Calu3 (cell line): ENCODE data around the gene PSMD6. TPM values are rescaled to one million over a fixed set of nuclear protein-coding genes. Genes with fewer than 3 reads are reported as not detected.

ENCODE experiments used
- BruUV-seq: library from RNA; stranded (reverse); fragments of 400-500 nt; replicated peaks from 2 replicates; lab custom pipeline; 2021; lab: Mats Ljungman, UMichigan
- CTCF ChIA-PET: fragments of 300-600 bp; sonication (Branson Sonifier 250); formaldehyde crosslinking; loops from one replicate; lab custom pipeline; 2022; ENCODE audit warnings: antibody characterized with exemption; lab: Charles Lee
- DNase-seq: peaks from one replicate; pipeline ENCODE4 v3.0.0; 2022
- H3K27ac Mint-ChIP-seq: one replicate; pipeline ENCODE4 v1.8.0; 2022; ENCODE audit warnings: mixed read lengths; ENCODE audit not compliant: unreplicated experiment
- H3K27me3 Mint-ChIP-seq: one replicate; pipeline ENCODE4 v1.8.0; 2022; ENCODE audit warnings: mixed read lengths; ENCODE audit not compliant: unreplicated experiment
- H3K36me3 Mint-ChIP-seq: one replicate; pipeline ENCODE4 v1.8.0; 2022; ENCODE audit warnings: mild to moderate bottlenecking, moderate library complexity, mixed read lengths; ENCODE audit not compliant: insufficient read depth, unreplicated experiment
- H3K4me1 Mint-ChIP-seq: one replicate; pipeline ENCODE4 v1.8.0; 2022; ENCODE audit warnings: mild to moderate bottlenecking, low read depth, mixed read lengths; ENCODE audit not compliant: unreplicated experiment
- H3K4me3 Mint-ChIP-seq: one replicate; pipeline ENCODE4 v1.8.0; 2022; ENCODE audit warnings: mild to moderate bottlenecking, low read depth, moderate library complexity, mixed read lengths; ENCODE audit not compliant: unreplicated experiment
- H3K9me3 Mint-ChIP-seq: one replicate; pipeline ENCODE4 v1.8.0; 2022; ENCODE audit warnings: low read depth, mixed read lengths; ENCODE audit not compliant: unreplicated experiment
- intact Hi-C: fragments of 100-400 bp; cut with micrococcal nuclease; formaldehyde crosslinking; loops from one replicate; pipeline ENCODE4 v1.10.0; 2022; ENCODE audit not compliant: unreplicated experiment
- total RNA-seq: library from RNA; stranded (reverse); gene quantifications from 2 replicates; pipeline ENCODE4 v1.2.3, GENCODE V29; 2022
- TF ChIP-seq, protein P1 (sequence below): fragments of 200-600 bp; IDR thresholded peaks from one replicate; pipeline ENCODE4 v1.8.0; 2022; ENCODE audit warnings: antibody characterized with exemption; ENCODE audit not compliant: unreplicated experiment

The PSMD6 gene
- total RNA-seq, 1 experiment from 2014 or later: 73.3 TPM

DNA sequence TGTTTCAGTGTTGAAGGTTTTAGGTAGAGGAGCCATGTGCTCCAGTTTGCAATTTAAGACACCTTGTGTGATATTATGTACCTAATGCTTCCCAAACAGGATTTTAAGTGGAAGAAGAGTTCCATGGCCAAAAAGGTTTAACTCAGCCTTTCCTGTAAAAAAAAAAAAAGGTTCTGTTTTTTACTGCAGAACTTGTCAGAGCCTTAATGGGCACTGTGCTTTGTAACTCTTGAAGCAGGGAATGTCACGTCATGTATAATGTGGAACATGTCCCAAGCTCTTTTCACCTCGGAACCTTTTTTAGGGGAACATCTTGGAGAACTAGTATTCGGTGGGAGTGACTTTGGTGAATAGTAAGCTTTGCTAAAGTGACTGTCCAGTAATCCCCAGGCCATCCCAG is 31.6 kb downstream of the PSMD6 start:
- no TSS peak for BruUV-seq
- Mint-ChIP-seq H3K36me3 (peaks cover 28% of the 10 kb centered on the region), H3K4me1 (no peaks in the 10 kb centered on the region), H3K4me3 (no peak overlapping the region), H3K27ac (no peak overlapping the region), H3K27me3 (no peaks in the 10 kb centered on the region), H3K9me3 (no peaks in the 10 kb centered on the region)
- CTCF ChIA-PET: interaction anchor here (1.3 kb wide), 1 partner anchor 30 kb away, joined by 4 read pairs; no protein-coding TSS in a partner anchor
- intact Hi-C loops: loop anchor here (2.0 to 5.0 kb wide), 4 partner anchors 31 to 639 kb away; partner anchors contain the start of gene SCAANT1
- DNase-seq: no peak
- TF ChIP-seq, protein P1, sequence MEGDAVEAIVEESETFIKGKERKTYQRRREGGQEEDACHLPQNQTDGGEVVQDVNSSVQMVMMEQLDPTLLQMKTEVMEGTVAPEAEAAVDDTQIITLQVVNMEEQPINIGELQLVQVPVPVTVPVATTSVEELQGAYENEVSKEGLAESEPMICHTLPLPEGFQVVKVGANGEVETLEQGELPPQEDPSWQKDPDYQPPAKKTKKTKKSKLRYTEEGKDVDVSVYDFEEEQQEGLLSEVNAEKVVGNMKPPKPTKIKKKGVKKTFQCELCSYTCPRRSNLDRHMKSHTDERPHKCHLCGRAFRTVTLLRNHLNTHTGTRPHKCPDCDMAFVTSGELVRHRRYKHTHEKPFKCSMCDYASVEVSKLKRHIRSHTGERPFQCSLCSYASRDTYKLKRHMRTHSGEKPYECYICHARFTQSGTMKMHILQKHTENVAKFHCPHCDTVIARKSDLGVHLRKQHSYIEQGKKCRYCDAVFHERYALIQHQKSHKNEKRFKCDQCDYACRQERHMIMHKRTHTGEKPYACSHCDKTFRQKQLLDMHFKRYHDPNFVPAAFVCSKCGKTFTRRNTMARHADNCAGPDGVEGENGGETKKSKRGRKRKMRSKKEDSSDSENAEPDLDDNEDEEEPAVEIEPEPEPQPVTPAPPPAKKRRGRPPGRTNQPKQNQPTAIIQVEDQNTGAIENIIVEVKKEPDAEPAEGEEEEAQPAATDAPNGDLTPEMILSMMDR: no peak

- TF ChIP-seq, protein P1: no peak
- no peak overlapping the region for H3K4me3 Mint-ChIP-seq
- intact Hi-C loops: loop anchor here (5.0 kb wide), 3 partner anchors 38 to 638 kb away; partner anchors contain the start of gene SCAANT1
- no peak for DNase-seq
- H3K9me3 Mint-ChIP-seq: no peaks in the 10 kb centered on the region
- BruUV-seq: no TSS peak
- CTCF ChIA-PET: no interaction called here
- no peaks in the 10 kb centered on the region for H3K4me1 Mint-ChIP-seq
- no peak overlapping the region for H3K27ac Mint-ChIP-seq
- peaks cover 23% of the 10 kb centered on the region for H3K36me3 Mint-ChIP-seq
- no peaks in the 10 kb centered on the region for H3K27me3 Mint-ChIP-seq
These were observed 32.6 kb downstream of the PSMD6 start for GRCh38 chr3:63990733-63991132.

DNA sequence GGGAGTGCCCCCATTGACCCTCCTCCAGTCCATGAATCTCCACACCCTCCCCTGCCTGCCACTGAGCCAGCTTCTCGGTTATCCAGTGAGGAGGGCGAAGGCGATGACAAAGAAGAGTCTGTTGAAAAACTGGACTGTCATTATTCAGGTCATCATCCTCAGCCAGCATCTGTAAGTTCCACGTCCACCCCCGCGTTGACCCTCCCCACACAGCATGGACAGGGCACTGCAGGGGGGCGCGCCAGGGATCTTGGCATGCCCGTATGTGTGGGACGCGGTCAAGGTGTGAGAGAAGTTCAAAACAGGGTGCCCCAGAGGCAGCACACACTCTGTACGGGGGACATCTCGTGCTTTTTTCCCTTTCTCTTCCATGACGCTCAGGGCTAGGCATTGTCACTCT is 33.1 kb downstream of the PSMD6 start:
- CTCF ChIA-PET: no interaction called here
- Mint-ChIP-seq H3K4me3 (no peak overlapping the region), H3K9me3 (no peaks in the 10 kb centered on the region), H3K4me1 (no peaks in the 10 kb centered on the region), H3K36me3 (peaks cover 18% of the 10 kb centered on the region), H3K27me3 (no peaks in the 10 kb centered on the region), H3K27ac (no peak overlapping the region)
- TF ChIP-seq, protein P1: no peak
- DNase-seq: no peak
- BruUV-seq: no TSS peak
- intact Hi-C loops: loop anchor here (5.0 kb wide), 3 partner anchors 38 to 638 kb away; partner anchors contain the start of gene SCAANT1

- intact Hi-C loops: no loop called here
- no peaks in the 10 kb centered on the region for H3K27me3 Mint-ChIP-seq
- no peak for DNase-seq
- CTCF ChIA-PET: no interaction called here
- no peaks in the 10 kb centered on the region for H3K4me1 Mint-ChIP-seq
- H3K9me3 Mint-ChIP-seq: no peaks in the 10 kb centered on the region
- no peak overlapping the region for H3K4me3 Mint-ChIP-seq
- H3K27ac Mint-ChIP-seq: no peak overlapping the region
- TF ChIP-seq, protein P1: no peak
- H3K36me3 Mint-ChIP-seq: peaks cover 18% of the 10 kb centered on the region
- BruUV-seq: no TSS peak
These were observed 34.4 kb downstream of the PSMD6 start for GRCh38 chr3:63988943-63989342.
